Measurements from ENCODE around the gene CHRDL1.

Gene CHRDL1

GRCh38 chrX:110758781-110759422 lies 36.7 kb downstream of the CHRDL1 start:
- H3K27me3 ChIP-seq (ENCODE audit: insufficient read depth, insufficient read length) = no peaks in the 10 kb centered on the region
- TF ChIP-seq YY1 (IDR thresholded peaks at IDR 0.05; ENCODE audit: insufficient read depth, insufficient read length) (no peak), SUZ12 (IDR thresholded peaks at IDR 0.05; ENCODE audit: extremely low read depth, insufficient read depth, insufficient read length) (no peak), ZNF274 (IDR thresholded peaks at IDR 0.05; ENCODE audit: low read depth, low read length) (no peak)
- H3K4me3 ChIP-seq (ENCODE audit: insufficient read length, low read depth) = no peak overlapping the region
- 0 out of 2 replicates have a peak, but pooled peaks cover 7% of the 10 kb centered on the region for H3K9me3 ChIP-seq (ENCODE audit: insufficient read depth, low read length)
- DNase-seq (ENCODE audit: low read depth, low spot score) = no peak
- no peak overlapping the region for H3K9ac ChIP-seq (ENCODE audit: insufficient read length, low read depth)
- no peaks in the 10 kb centered on the region for H3K4me1 ChIP-seq (ENCODE audit: insufficient read depth, insufficient read length)
- H3K36me3 ChIP-seq (ENCODE audit: insufficient read depth, insufficient read length, low read length) = no peaks in the 10 kb centered on the region

DNA sequence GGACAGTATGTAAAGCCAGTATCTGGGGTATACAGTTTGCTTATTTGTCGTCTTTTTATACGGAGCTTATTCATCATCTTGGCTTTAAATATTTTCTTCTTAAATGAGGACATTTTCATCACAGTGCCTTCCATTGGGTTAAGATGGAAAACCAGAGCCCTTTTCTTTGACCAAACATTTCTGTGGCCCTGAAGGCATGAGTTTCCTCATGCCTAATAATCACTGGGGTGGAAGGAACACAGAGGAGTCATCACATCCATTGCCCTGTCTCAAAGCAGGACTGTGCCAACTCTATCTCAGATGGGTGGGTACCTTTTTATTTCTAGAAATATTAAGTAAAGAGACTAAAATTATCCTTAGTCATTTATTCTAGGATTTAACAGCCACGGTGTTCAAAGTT lies 40.0 kb downstream of the CHRDL1 start:
- Histone ChIP-seq H3K4me3 (ENCODE audit: insufficient read length, low read depth) (no peak overlapping the region), H3K36me3 (ENCODE audit: insufficient read depth, insufficient read length, low read length) (no peaks in the 10 kb centered on the region), H3K27me3 (ENCODE audit: insufficient read depth, insufficient read length) (no peaks in the 10 kb centered on the region), H3K9ac (ENCODE audit: insufficient read length, low read depth) (no peak overlapping the region), H3K9me3 (ENCODE audit: insufficient read depth, low read length) (0 out of 2 replicates have a peak, but pooled peaks cover 7% of the 10 kb centered on the region), H3K4me1 (ENCODE audit: insufficient read depth, insufficient read length) (no peaks in the 10 kb centered on the region)
- TF ChIP-seq ZNF274 (IDR thresholded peaks at IDR 0.05; ENCODE audit: low read depth, low read length) (no peak), SUZ12 (IDR thresholded peaks at IDR 0.05; ENCODE audit: extremely low read depth, insufficient read depth, insufficient read length) (no peak), YY1 (IDR thresholded peaks at IDR 0.05; ENCODE audit: insufficient read depth, insufficient read length) (no peak)
- no peak for DNase-seq (ENCODE audit: low read depth, low spot score)

- TF ChIP-seq ZNF274 (IDR thresholded peaks at IDR 0.05; ENCODE audit: low read depth, low read length) (no peak), YY1 (IDR thresholded peaks at IDR 0.05; ENCODE audit: insufficient read depth, insufficient read length) (no peak), SUZ12 (IDR thresholded peaks at IDR 0.05; ENCODE audit: extremely low read depth, insufficient read depth, insufficient read length) (no peak)
- Histone ChIP-seq H3K4me3 (ENCODE audit: insufficient read length, low read depth) (no peak overlapping the region), H3K4me1 (ENCODE audit: insufficient read depth, insufficient read length) (no peaks in the 10 kb centered on the region), H3K36me3 (ENCODE audit: insufficient read depth, insufficient read length, low read length) (no peaks in the 10 kb centered on the region), H3K9ac (ENCODE audit: insufficient read length, low read depth) (no peak overlapping the region), H3K9me3 (ENCODE audit: insufficient read depth, low read length) (0 out of 2 replicates have a peak, but pooled peaks cover 7% of the 10 kb centered on the region), H3K27me3 (ENCODE audit: insufficient read depth, insufficient read length) (no peaks in the 10 kb centered on the region)
- DNase-seq (ENCODE audit: low read depth, low spot score) = no peak
Observed at GRCh38 chrX:110755061-110755460, 40.6 kb downstream of the CHRDL1 start.

- Histone ChIP-seq H3K4me3 (ENCODE audit: insufficient read length, low read depth) (no peak overlapping the region), H3K4me1 (ENCODE audit: insufficient read depth, insufficient read length) (no peaks in the 10 kb centered on the region), H3K9me3 (ENCODE audit: insufficient read depth, low read length) (no peaks in the 10 kb centered on the region), H3K9ac (ENCODE audit: insufficient read length, low read depth) (no peak overlapping the region), H3K36me3 (ENCODE audit: insufficient read depth, insufficient read length, low read length) (no peaks in the 10 kb centered on the region), H3K27me3 (ENCODE audit: insufficient read depth, insufficient read length) (no peaks in the 10 kb centered on the region)
- TF ChIP-seq ZNF274 (IDR thresholded peaks at IDR 0.05; ENCODE audit: low read depth, low read length) (no peak), YY1 (IDR thresholded peaks at IDR 0.05; ENCODE audit: insufficient read depth, insufficient read length) (no peak), SUZ12 (IDR thresholded peaks at IDR 0.05; ENCODE audit: extremely low read depth, insufficient read depth, insufficient read length) (no peak)
- no peak for DNase-seq (ENCODE audit: low read depth, low spot score)
Observed at GRCh38 chrX:110750526-110751189, 45.0 kb downstream of the CHRDL1 start.

DNA sequence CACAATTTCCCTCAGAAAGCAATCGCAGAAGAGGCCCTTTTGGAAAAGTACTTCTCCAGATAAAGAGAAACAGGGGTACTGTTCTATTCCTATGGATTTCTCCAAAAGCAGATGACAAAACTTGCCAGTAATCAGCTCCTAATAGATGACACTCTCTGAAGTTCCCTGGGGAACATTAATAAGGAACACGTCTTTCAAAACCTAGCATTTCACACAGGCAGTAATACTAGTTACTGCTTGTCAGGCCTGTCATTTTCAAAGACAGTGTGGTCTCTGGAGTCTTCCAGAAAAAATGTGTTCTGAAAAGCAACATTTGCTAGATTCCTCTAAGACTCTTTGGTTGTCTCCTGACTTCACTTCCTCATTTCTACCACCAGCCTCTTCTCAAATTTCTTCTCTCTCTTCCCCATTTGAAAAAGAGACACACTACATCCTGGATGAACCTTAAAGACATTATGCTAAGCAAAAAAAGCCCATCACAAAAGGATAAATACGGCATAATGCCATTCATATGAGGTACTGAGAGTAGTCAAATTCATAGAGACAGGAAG lies 47.3 kb downstream of the CHRDL1 start:
- no peak for TF ChIP-seq YY1 (IDR thresholded peaks at IDR 0.05; ENCODE audit: insufficient read depth, insufficient read length)
- no peaks in the 10 kb centered on the region for H3K36me3 ChIP-seq (ENCODE audit: insufficient read depth, insufficient read length, low read length)
- no peak for DNase-seq (ENCODE audit: low read depth, low spot score)
- no peak overlapping the region for H3K9ac ChIP-seq (ENCODE audit: insufficient read length, low read depth)
- no peaks in the 10 kb centered on the region for H3K4me1 ChIP-seq (ENCODE audit: insufficient read depth, insufficient read length)
- H3K9me3 ChIP-seq (ENCODE audit: insufficient read depth, low read length) = no peaks in the 10 kb centered on the region
- no peak overlapping the region for H3K4me3 ChIP-seq (ENCODE audit: insufficient read length, low read depth)
- H3K27me3 ChIP-seq (ENCODE audit: insufficient read depth, insufficient read length) = no peaks in the 10 kb centered on the region

DNA sequence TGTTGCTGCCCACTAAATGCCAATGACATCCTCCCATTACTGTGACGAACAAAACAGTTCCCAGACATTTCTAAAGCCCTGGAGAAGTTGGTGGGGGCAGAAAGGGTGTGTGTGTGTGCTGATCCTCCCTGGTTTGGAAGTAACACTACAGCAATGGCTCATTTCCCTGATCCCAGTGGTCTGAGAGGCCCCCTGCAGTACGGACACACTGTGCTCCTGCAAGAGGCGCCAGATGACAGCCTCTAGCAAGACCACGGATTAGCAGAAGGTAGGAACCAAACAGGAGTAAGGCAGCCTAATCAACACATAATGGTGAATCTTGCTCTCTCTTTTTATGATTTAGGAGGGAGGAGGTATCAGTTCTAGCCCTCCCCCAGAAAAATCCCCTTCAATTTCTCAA lies 49.6 kb downstream of the CHRDL1 start:
- Histone ChIP-seq H3K4me1 (ENCODE audit: insufficient read depth, insufficient read length) (no peaks in the 10 kb centered on the region), H3K4me3 (ENCODE audit: insufficient read length, low read depth) (no peak overlapping the region), H3K9me3 (ENCODE audit: insufficient read depth, low read length) (no peaks in the 10 kb centered on the region), H3K9ac (ENCODE audit: insufficient read length, low read depth) (no peak overlapping the region), H3K36me3 (ENCODE audit: insufficient read depth, insufficient read length, low read length) (no peaks in the 10 kb centered on the region), H3K27me3 (ENCODE audit: insufficient read depth, insufficient read length) (no peaks in the 10 kb centered on the region)
- TF ChIP-seq YY1 (IDR thresholded peaks at IDR 0.05; ENCODE audit: insufficient read depth, insufficient read length) (no peak), ZNF274 (IDR thresholded peaks at IDR 0.05; ENCODE audit: low read depth, low read length) (no peak), SUZ12 (IDR thresholded peaks at IDR 0.05; ENCODE audit: extremely low read depth, insufficient read depth, insufficient read length) (no peak)
- DNase-seq (ENCODE audit: low read depth, low spot score) = no peak

DNA sequence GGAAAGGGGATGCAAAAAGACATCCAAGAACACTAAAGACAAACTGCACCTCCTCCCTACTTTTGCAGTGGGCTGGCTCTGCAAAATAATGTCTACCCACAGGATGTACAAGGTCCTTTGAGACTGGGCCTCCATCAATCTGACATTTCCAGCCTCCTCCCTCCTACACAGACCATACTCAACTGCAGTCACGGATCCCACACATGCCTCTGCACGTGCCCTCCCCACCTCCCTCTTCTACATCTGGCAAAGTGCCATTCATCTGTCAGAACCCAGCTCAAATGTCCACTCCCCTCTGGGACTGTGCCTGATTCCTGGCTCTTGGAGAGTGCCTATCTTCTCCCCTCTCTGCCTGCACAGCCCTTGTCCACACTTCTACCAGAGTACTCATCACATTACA lies 50.3 kb downstream of the CHRDL1 start:
- H3K4me3 ChIP-seq (ENCODE audit: insufficient read length, low read depth) = no peak overlapping the region
- no peak overlapping the region for H3K9ac ChIP-seq (ENCODE audit: insufficient read length, low read depth)
- no peaks in the 10 kb centered on the region for H3K27me3 ChIP-seq (ENCODE audit: insufficient read depth, insufficient read length)
- TF ChIP-seq YY1 (IDR thresholded peaks at IDR 0.05; ENCODE audit: insufficient read depth, insufficient read length) (no peak), ZNF274 (IDR thresholded peaks at IDR 0.05; ENCODE audit: low read depth, low read length) (no peak), SUZ12 (IDR thresholded peaks at IDR 0.05; ENCODE audit: extremely low read depth, insufficient read depth, insufficient read length) (no peak)
- H3K9me3 ChIP-seq (ENCODE audit: insufficient read depth, low read length) = no peaks in the 10 kb centered on the region
- H3K4me1 ChIP-seq (ENCODE audit: insufficient read depth, insufficient read length) = no peaks in the 10 kb centered on the region
- DNase-seq (ENCODE audit: low read depth, low spot score) = no peak
- no peaks in the 10 kb centered on the region for H3K36me3 ChIP-seq (ENCODE audit: insufficient read depth, insufficient read length, low read length)

Data from NT2/D1 (cell line).